ENCODE results near the gene SNX25.
"Not testable (repeated sequence)": the region's sequence is repeated elsewhere in the genome, so short reads cannot be mapped to it uniquely, and the experiment has no call there.

Gene SNX25

GRCh38 chr4:185304541-185304940 lies 95.1 kb downstream of the SNX25 start:
- DNase-seq (ENCODE audit: low spot score), result no peak

GRCh38 chr4:185304944-185305690 lies 95.7 kb downstream of the SNX25 start:
- peak; percentile 12 for DNase-seq (ENCODE audit: low spot score)

- DNase-seq (ENCODE audit: low spot score), result no peak
Measured at GRCh38 chr4:185305979-185306442, 96.6 kb downstream of the SNX25 start.

- no peak for DNase-seq (ENCODE audit: low spot score)
Measured at GRCh38 chr4:185307136-185307950, 97.9 kb downstream of the SNX25 start.

GRCh38 chr4:185309770-185310169 lies 100.4 kb downstream of the SNX25 start:
- DNase-seq (ENCODE audit: low spot score), result no peak

GRCh38 chr4:185311113-185311888 lies 101.9 kb downstream of the SNX25 start:
- DNase-seq (ENCODE audit: low spot score), result no peak

- DNase-seq (ENCODE audit: low spot score), result no peak
Measured at GRCh38 chr4:185312699-185313098, 103.3 kb downstream of the SNX25 start.

- DNase-seq (ENCODE audit: low spot score), result not testable (repeated sequence)
Measured at GRCh38 chr4:185317462-185317861, 108.1 kb downstream of the SNX25 start.

- DNase-seq (ENCODE audit: low spot score), result no peak
Measured at GRCh38 chr4:185317880-185318279, 108.5 kb downstream of the SNX25 start.

GRCh38 chr4:185318679-185319078 lies 109.3 kb downstream of the SNX25 start:
- no peak for DNase-seq (ENCODE audit: low spot score)

GRCh38 chr4:185322803-185323202 lies 113.4 kb downstream of the SNX25 start:
- DNase-seq (ENCODE audit: low spot score), result no peak

GRCh38 chr4:185323606-185324005 lies 114.2 kb downstream of the SNX25 start:
- DNase-seq (ENCODE audit: low spot score), result no peak

GRCh38 chr4:185324361-185324760 lies 115.0 kb downstream of the SNX25 start:
- not testable (repeated sequence) for DNase-seq (ENCODE audit: low spot score)

- not testable (repeated sequence) for DNase-seq (ENCODE audit: low spot score)
Measured at GRCh38 chr4:185325721-185326120, 116.3 kb downstream of the SNX25 start.

- DNase-seq (ENCODE audit: low spot score), result no peak
Measured at GRCh38 chr4:185328586-185328985, 119.2 kb downstream of the SNX25 start.

- DNase-seq (ENCODE audit: low spot score), result not testable (repeated sequence)
Measured at GRCh38 chr4:185329879-185330510, 120.6 kb downstream of the SNX25 start.

- no peak for DNase-seq (ENCODE audit: low spot score)
Measured at GRCh38 chr4:185332575-185333464, 123.4 kb downstream of the SNX25 start.

- no peak for DNase-seq (ENCODE audit: low spot score)
Measured at GRCh38 chr4:185334326-185334725, 124.9 kb downstream of the SNX25 start.

- no peak for DNase-seq (ENCODE audit: low spot score)
Measured at GRCh38 chr4:185335579-185335978, 126.2 kb downstream of the SNX25 start.

- no peak for DNase-seq (ENCODE audit: low spot score)
Measured at GRCh38 chr4:185339941-185340340, 130.5 kb downstream of the SNX25 start.
